NCI-H345 treated with DMSO at 0.1 percent for 48 hours (cell line): Measurements from ENCODE around the gene HPS5.
"Not testable (repeated sequence)": the region's sequence is repeated elsewhere in the genome, so short reads cannot be mapped to it uniquely, and the experiment has no call there.

Experiments used
- DNase-seq: peaks from one replicate; lab custom pipeline; 2025; ENCODE audit not compliant: unreplicated experiment; lab: John Stamatoyannopoulos, UW

HPS5 gene

GRCh38 chr11:18321969-18322711, at the start of gene HPS5, which contains the start of gene GTF2H1:
Gene HPS5 (minus strand): TSS chr11:18322140. CDS start chr11:18317858, 4,282 bp downstream.
Gene GTF2H1 (plus strand): TSS chr11:18322567. CDS start chr11:18333075, 10,508 bp downstream.
- DNase-seq: peak; percentile 97

GRCh38 chr11:18371279-18371678, 49.3 kb upstream of the HPS5 start:
- DNase-seq: no peak

GRCh38 chr11:18369398-18369797, 47.5 kb upstream of the HPS5 start:
- DNase-seq: no peak

- DNase-seq: no peak
These were observed 46.3 kb upstream of the HPS5 start for GRCh38 chr11:18368221-18368620.

- no peak for DNase-seq
These were observed 45.5 kb upstream of the HPS5 start for GRCh38 chr11:18367431-18367830.

GRCh38 chr11:18366286-18366685, 44.3 kb upstream of the HPS5 start:
- DNase-seq: no peak

GRCh38 chr11:18365741-18366140, 43.8 kb upstream of the HPS5 start:
- DNase-seq: no peak

GRCh38 chr11:18364495-18365073, 42.6 kb upstream of the HPS5 start:
- DNase-seq: no peak

- no peak for DNase-seq
These were observed 39.2 kb upstream of the HPS5 start for GRCh38 chr11:18361154-18361553.

GRCh38 chr11:18358646-18359045, 36.7 kb upstream of the HPS5 start:
- no peak for DNase-seq

- DNase-seq: no peak
These were observed 30.6 kb upstream of the HPS5 start for GRCh38 chr11:18352581-18352980.

GRCh38 chr11:18347471-18348125, 25.7 kb upstream of the HPS5 start:
- no peak for DNase-seq

GRCh38 chr11:18332891-18333290, 11.0 kb upstream of the HPS5 start:
- no peak for DNase-seq

- no peak for DNase-seq
These were observed 10.4 kb upstream of the HPS5 start for GRCh38 chr11:18332302-18332701.

- no peak for DNase-seq
These were observed 9.0 kb upstream of the HPS5 start for GRCh38 chr11:18330921-18331320.

- DNase-seq: no peak
These were observed 7.4 kb upstream of the HPS5 start for GRCh38 chr11:18329196-18329870.

- no peak for DNase-seq
These were observed 2.4 kb upstream of the HPS5 start for GRCh38 chr11:18324381-18324780.

- DNase-seq: not testable (repeated sequence)
These were observed 1.9 kb upstream of the HPS5 start for GRCh38 chr11:18323881-18324280.

- no peak for DNase-seq
These were observed 1.1 kb upstream of the HPS5 start for GRCh38 chr11:18322818-18323570.

- no peak for DNase-seq
These were observed 367 bp downstream of the HPS5 start for GRCh38 chr11:18321578-18321968.

- no peak for DNase-seq
These were observed 1.3 kb downstream of the HPS5 start for GRCh38 chr11:18320617-18321016.
